RWPE1 (cell line): ENCODE results near the gene GRID2.
A peak's percentile ranks its signal among the peaks of the same experiment; 100 is the strongest.

Experiments used
- CTCF ChIA-PET: fragments of 350-600 bp; sonication (Branson Sonifier 250); formaldehyde crosslinking; extraction: SDS; loops from one replicate; lab custom pipeline; 2021; lab: Yijun Ruan, JAX
- POLR2A ChIA-PET: fragments of 400-600 bp; formaldehyde crosslinking; extraction: SDS; loops from one replicate; lab custom pipeline; 2020; ENCODE audit warnings: antibody characterized with exemption; ENCODE audit not compliant: low non-redundant PET; lab: Yijun Ruan, JAX
- DNase-seq: peaks from one replicate; pipeline ENCODE4 v3.0.0; 2012; ENCODE audit warnings: low spot score
- H3K27ac ChIP-seq: fragments of 450-650 bp; 2 replicates; pipeline ENCODE4 v1.5.1; 2017
- CTCF ChIP-seq: fragments of 450-650 bp; conservative IDR thresholded peaks from 2 replicates; pipeline ENCODE4 v1.5.1; 2017; ENCODE audit warnings: low read depth, mild to moderate bottlenecking

Gene GRID2

GRCh38 chr4:93063325-93063724, 759.6 kb downstream of the GRID2 start:
- no peak overlapping the region for H3K27ac ChIP-seq
- DNase-seq: no peak
- POLR2A ChIA-PET: no interaction called here
- CTCF ChIA-PET: no interaction called here
- TF ChIP-seq CTCF: no peak

GRCh38 chr4:93065790-93066189, 762.0 kb downstream of the GRID2 start:
- H3K27ac ChIP-seq: no peak overlapping the region
- CTCF ChIA-PET: no interaction called here
- no peak for DNase-seq
- TF ChIP-seq CTCF: no peak
- POLR2A ChIA-PET: no interaction called here

- no peak overlapping the region for H3K27ac ChIP-seq
- peak; percentile 23 for DNase-seq
- ChIA-PET CTCF (no interaction called here), POLR2A (no interaction called here)
- no peak for TF ChIP-seq CTCF
These were observed 763.0 kb downstream of the GRID2 start for GRCh38 chr4:93066749-93067148.

GRCh38 chr4:93072292-93072691, 768.5 kb downstream of the GRID2 start:
- TF ChIP-seq CTCF: no peak
- no peak overlapping the region for H3K27ac ChIP-seq
- ChIA-PET CTCF (no interaction called here), POLR2A (no interaction called here)
- DNase-seq: no peak

- TF ChIP-seq CTCF: no peak
- CTCF ChIA-PET: no interaction called here
- no peak overlapping the region for H3K27ac ChIP-seq
- POLR2A ChIA-PET: no interaction called here
- no peak for DNase-seq
These were observed 776.5 kb downstream of the GRID2 start for GRCh38 chr4:93080316-93080715.

- H3K27ac ChIP-seq: no peak overlapping the region
- no peak for TF ChIP-seq CTCF
- DNase-seq: no peak
- POLR2A ChIA-PET: no interaction called here
- CTCF ChIA-PET: no interaction called here
These were observed 781.0 kb downstream of the GRID2 start for GRCh38 chr4:93084599-93085305.
